HepG2 (cell line): Measurements from ENCODE around the gene RPS6KB2. TPM values are rescaled to one million over a fixed set of nuclear protein-coding genes. Genes with fewer than 3 reads are reported as not detected.

ENCODE experiments used
- HOMEZ ChIP-seq: IDR thresholded peaks from 2 replicates; pipeline ENCODE4 v1.6.1; 2016; ENCODE audit warnings: low read depth
- MXI1 ChIP-seq: IDR thresholded peaks from 3 replicates; pipeline ENCODE4 v1.6.1; 2012; ENCODE audit warnings: low read depth, low read length, inconsistent platforms, borderline replicate concordance
- NFKB2 ChIP-seq: sonication (generic); formaldehyde crosslinking; IDR thresholded peaks from 2 replicates; pipeline ENCODE4 v1.4.0; 2020; ENCODE audit warnings: missing genetic modification reagents, borderline replicate concordance
- PCBP1 ChIP-seq: fragments of 200-400 bp; formaldehyde crosslinking; IDR thresholded peaks from 2 replicates; pipeline ENCODE4 v1.6.1; 2017; ENCODE audit warnings: mild to moderate bottlenecking, low read depth, low read length, borderline replicate concordance
- POLR2G ChIP-seq: fragments of 200-400 bp; formaldehyde crosslinking; IDR thresholded peaks from 2 replicates; pipeline ENCODE4 v1.6.1; 2018; ENCODE audit warnings: mild to moderate bottlenecking, low read depth, low read length, moderate library complexity
- SMAD1 ChIP-seq: sonication (generic); formaldehyde crosslinking; IDR thresholded peaks from 2 replicates; pipeline ENCODE4 v1.4.0; 2020; ENCODE audit warnings: missing genetic modification reagents, low read depth, mild to moderate bottlenecking, borderline replicate concordance
- SRF ChIP-seq: IDR thresholded peaks from 2 replicates; pipeline ENCODE4 v1.6.1; 2011; ENCODE audit warnings: mild to moderate bottlenecking, low read depth, low read length, moderate library complexity
- YY1 ChIP-seq: IDR thresholded peaks from 2 replicates; pipeline ENCODE4 v1.6.1; 2011; ENCODE audit warnings: low read length, low read depth, moderate library complexity, mild to moderate bottlenecking; ENCODE audit not compliant: insufficient read depth, insufficient replicate concordance
- ZBTB10 ChIP-seq: sonication (generic); formaldehyde crosslinking; IDR thresholded peaks from 2 replicates; pipeline ENCODE4 v1.4.0; 2020; ENCODE audit warnings: missing genetic modification reagents, borderline replicate concordance
- ZFP90 ChIP-seq: sonication (generic); formaldehyde crosslinking; IDR thresholded peaks from 2 replicates; pipeline ENCODE4 v1.8.0; 2022; ENCODE audit warnings: missing genetic modification reagents, mild to moderate bottlenecking, inconsistent platforms, borderline replicate concordance
- ZNF121 ChIP-seq: sonication (generic); formaldehyde crosslinking; IDR thresholded peaks from 2 replicates; pipeline ENCODE4 v1.5.0; 2020; ENCODE audit warnings: mild to moderate bottlenecking, missing genetic modification reagents
- ZNF124 ChIP-seq: sonication (generic); formaldehyde crosslinking; IDR thresholded peaks from 2 replicates; pipeline ENCODE4 v1.4.0; 2020; ENCODE audit warnings: missing genetic modification reagents
- ZNF17 ChIP-seq: sonication (generic); formaldehyde crosslinking; IDR thresholded peaks from 2 replicates; pipeline ENCODE4 v1.5.0; 2020; ENCODE audit warnings: mild to moderate bottlenecking, missing genetic modification reagents
- ZNF264 ChIP-seq: sonication (generic); formaldehyde crosslinking; IDR thresholded peaks from 2 replicates; pipeline ENCODE4 v1.4.0; 2020; ENCODE audit warnings: missing genetic modification reagents
- ZNF430 ChIP-seq: sonication (generic); formaldehyde crosslinking; IDR thresholded peaks from 2 replicates; pipeline ENCODE4 v1.9.0; 2021; ENCODE audit warnings: mild to moderate bottlenecking, missing genetic modification reagents
- ZNF510 ChIP-seq: sonication (generic); formaldehyde crosslinking; IDR thresholded peaks from 2 replicates; pipeline ENCODE4 v1.4.0; 2020; ENCODE audit warnings: low read depth, mild to moderate bottlenecking, missing genetic modification reagents
- polyA plus RNA-seq, 8 experiments: library from polyadenylated mRNA; depleted of rRNA in 3 of 8; stranded (reverse) in 7 of 8; unstranded in 1 of 8; fragments of >200 nt; fragmentation: Illumina TruSeq in 4 of 8; extraction: Trizol in 4 of 8; gene quantifications; 2 replicates each; pipeline versions ENCODE4 v1.2.1 to v1.2.3, GENCODE V29; 2011 to 2016; ENCODE audit warnings: low read depth in 4 of 8, missing spikeins in 1 of 8, mixed read lengths in 1 of 8; ENCODE audit not compliant: insufficient read depth in 1 of 8
- total RNA-seq, 5 experiments: library from RNA; depleted of rRNA; stranded (reverse); fragments of >200 nt; fragmentation: Illumina TruSeq; extraction: Trizol; gene quantifications; 2 replicates each; pipeline ENCODE4 v1.2.3, GENCODE V29; 2016; ENCODE audit warnings: low read depth in 1 of 5
- TF ChIP-seq, protein P1 (sequence below): sonication (generic); formaldehyde crosslinking; IDR thresholded peaks from 2 replicates; pipeline ENCODE4 v1.4.0; 2020; ENCODE audit warnings: mild to moderate bottlenecking, missing genetic modification reagents
- TF ChIP-seq, protein P2 (sequence below): IDR thresholded peaks from 2 replicates; pipeline ENCODE4 v1.6.1; 2016; ENCODE audit warnings: missing compliant biosample characterization, missing genetic modification reagents, borderline replicate concordance
- TF ChIP-seq, protein P3 (sequence below): sonication (generic); formaldehyde crosslinking; IDR thresholded peaks from 2 replicates; pipeline ENCODE4 v1.4.0; 2020; ENCODE audit warnings: mild to moderate bottlenecking, missing genetic modification reagents

RPS6KB2 gene
- total and polyA plus RNA-seq, 2 of the 13 experiments (the other 11 are each of a cell fraction or from before 2014, with no cell fraction given): 52.9 to 54.8 TPM

DNA sequence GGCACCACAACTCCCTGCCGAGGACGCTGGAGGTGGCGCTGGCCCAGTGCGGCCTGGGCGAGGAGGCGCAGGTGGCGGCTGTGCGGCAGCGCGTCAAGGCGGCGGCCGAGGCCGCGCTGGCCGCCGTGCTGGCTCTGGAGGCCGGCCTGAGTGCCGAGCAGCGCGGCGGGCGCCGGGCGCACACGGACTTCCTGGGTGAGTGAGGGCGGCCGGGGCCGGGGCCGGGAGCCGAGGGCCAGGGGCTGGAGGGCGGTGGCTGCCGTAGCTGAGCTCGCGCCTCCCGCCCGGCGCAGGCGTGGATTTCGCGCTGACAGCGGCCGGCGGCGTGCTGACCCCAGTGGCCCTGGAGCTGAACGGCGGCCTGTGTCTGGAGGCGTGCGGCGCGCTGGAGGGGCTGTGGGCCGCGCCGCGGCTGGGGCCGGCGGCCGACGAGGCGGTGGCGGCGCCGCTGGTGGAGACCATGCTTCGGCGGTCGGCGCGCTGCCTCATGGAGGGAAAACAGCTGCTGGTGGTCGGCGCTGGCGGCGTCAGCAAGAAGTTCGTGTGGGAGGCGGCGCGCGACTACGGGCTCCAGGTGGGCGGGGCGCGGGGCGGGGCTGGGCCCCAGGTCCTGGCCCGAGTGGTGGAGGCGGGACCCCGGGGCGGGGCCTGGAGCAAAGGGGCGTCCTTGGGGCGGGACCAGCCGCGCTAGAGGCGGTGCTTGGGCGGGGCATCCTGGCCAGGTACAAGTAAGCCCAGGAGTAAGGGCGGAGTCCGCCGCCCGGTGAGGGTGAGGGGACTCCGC lies 7.5 kb upstream of the RPS6KB2 start (continued):
- TF ChIP-seq, protein P1, sequence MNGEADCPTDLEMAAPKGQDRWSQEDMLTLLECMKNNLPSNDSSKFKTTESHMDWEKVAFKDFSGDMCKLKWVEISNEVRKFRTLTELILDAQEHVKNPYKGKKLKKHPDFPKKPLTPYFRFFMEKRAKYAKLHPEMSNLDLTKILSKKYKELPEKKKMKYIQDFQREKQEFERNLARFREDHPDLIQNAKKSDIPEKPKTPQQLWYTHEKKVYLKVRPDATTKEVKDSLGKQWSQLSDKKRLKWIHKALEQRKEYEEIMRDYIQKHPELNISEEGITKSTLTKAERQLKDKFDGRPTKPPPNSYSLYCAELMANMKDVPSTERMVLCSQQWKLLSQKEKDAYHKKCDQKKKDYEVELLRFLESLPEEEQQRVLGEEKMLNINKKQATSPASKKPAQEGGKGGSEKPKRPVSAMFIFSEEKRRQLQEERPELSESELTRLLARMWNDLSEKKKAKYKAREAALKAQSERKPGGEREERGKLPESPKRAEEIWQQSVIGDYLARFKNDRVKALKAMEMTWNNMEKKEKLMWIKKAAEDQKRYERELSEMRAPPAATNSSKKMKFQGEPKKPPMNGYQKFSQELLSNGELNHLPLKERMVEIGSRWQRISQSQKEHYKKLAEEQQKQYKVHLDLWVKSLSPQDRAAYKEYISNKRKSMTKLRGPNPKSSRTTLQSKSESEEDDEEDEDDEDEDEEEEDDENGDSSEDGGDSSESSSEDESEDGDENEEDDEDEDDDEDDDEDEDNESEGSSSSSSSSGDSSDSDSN (CRISPR knock-in tag): peak; percentile 74; the same call in 1 of the 2 replicates
- TF ChIP-seq ZNF264 (CRISPR knock-in tag): no peak
- TF ChIP-seq POLR2G: 0 out of 2 replicates have a peak, but pooled peaks have one; percentile 27
- TF ChIP-seq ZNF124 (CRISPR knock-in tag): no peak
- TF ChIP-seq ZNF510: no peak
- TF ChIP-seq, protein P2, sequence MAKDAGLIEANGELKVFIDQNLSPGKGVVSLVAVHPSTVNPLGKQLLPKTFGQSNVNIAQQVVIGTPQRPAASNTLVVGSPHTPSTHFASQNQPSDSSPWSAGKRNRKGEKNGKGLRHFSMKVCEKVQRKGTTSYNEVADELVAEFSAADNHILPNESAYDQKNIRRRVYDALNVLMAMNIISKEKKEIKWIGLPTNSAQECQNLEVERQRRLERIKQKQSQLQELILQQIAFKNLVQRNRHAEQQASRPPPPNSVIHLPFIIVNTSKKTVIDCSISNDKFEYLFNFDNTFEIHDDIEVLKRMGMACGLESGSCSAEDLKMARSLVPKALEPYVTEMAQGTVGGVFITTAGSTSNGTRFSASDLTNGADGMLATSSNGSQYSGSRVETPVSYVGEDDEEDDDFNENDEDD (CRISPR knock-in tag): peak; percentile 64; the same call in 1 of the 2 replicates
- no peak for TF ChIP-seq HOMEZ (CRISPR knock-in tag)
- no peak for TF ChIP-seq PCBP1
- TF ChIP-seq ZFP90 (CRISPR knock-in tag): 0 out of 2 replicates have a peak, but pooled peaks have one; percentile 21
- TF ChIP-seq ZNF121 (CRISPR knock-in tag): peak; percentile 92; the same call in 1 of the 2 replicates
- peak; percentile 11 for TF ChIP-seq YY1
- no peak for TF ChIP-seq SRF
- TF ChIP-seq, protein P3, sequence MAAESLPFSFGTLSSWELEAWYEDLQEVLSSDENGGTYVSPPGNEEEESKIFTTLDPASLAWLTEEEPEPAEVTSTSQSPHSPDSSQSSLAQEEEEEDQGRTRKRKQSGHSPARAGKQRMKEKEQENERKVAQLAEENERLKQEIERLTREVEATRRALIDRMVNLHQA (CRISPR knock-in tag): no peak
- no peak for TF ChIP-seq NFKB2 (CRISPR knock-in tag)
- TF ChIP-seq ZNF430 (CRISPR knock-in tag): no peak
- TF ChIP-seq ZBTB10 (CRISPR knock-in tag): no peak
- peak; percentile 23; the same call in 1 of the 3 replicates for TF ChIP-seq MXI1
- no peak for TF ChIP-seq SMAD1 (CRISPR knock-in tag)
- no peak for TF ChIP-seq ZNF17
